Cortex of kidney (tissue), 1 donor: ENCODE measurements around the gene SIT1.

Source experiments
- DNase-seq: peaks from one replicate; lab custom pipeline; 2025; lab: John Stamatoyannopoulos, UW

Gene SIT1

GRCh38 chr9:35682520-35683315 lies 32.0 kb upstream of the SIT1 start:
- DNase-seq: no peak

GRCh38 chr9:35682051-35682450 lies 31.3 kb upstream of the SIT1 start:
- DNase-seq: no peak

GRCh38 chr9:35681341-35682002 lies 30.7 kb upstream of the SIT1 start:
- no peak for DNase-seq

- DNase-seq: no peak
Observed at GRCh38 chr9:35680331-35681105, 29.8 kb upstream of the SIT1 start.

GRCh38 chr9:35679766-35680330 lies 29.1 kb upstream of the SIT1 start:
- DNase-seq: no peak

- no peak for DNase-seq
Observed at GRCh38 chr9:35679091-35679490, 28.4 kb upstream of the SIT1 start.

GRCh38 chr9:35675732-35676392 lies 25.1 kb upstream of the SIT1 start:
- no peak for DNase-seq

- no peak for DNase-seq
Observed at GRCh38 chr9:35675204-35675603, 24.5 kb upstream of the SIT1 start.

- no peak for DNase-seq
Observed at GRCh38 chr9:35674025-35674361, 23.3 kb upstream of the SIT1 start.

- DNase-seq: no peak
Observed at GRCh38 chr9:35673132-35674024, 22.6 kb upstream of the SIT1 start, which contains the start of gene CA9. TSS of gene CA9 (plus strand) at chr9:35673928. CDS start at chr9:35673960, 32 bp downstream.

GRCh38 chr9:35669331-35670145 lies 18.8 kb upstream of the SIT1 start:
- no peak for DNase-seq

GRCh38 chr9:35667939-35668338 lies 17.2 kb upstream of the SIT1 start:
- DNase-seq: no peak

- no peak for DNase-seq
Observed at GRCh38 chr9:35666549-35666948, 15.8 kb upstream of the SIT1 start.

- DNase-seq: no peak
Observed at GRCh38 chr9:35666045-35666444, 15.3 kb upstream of the SIT1 start.

GRCh38 chr9:35665471-35665818 lies 14.7 kb upstream of the SIT1 start:
- no peak for DNase-seq

GRCh38 chr9:35664531-35665470 lies 14.1 kb upstream of the SIT1 start, which contains the start of gene ARHGEF39:
TSS of gene ARHGEF39 (minus strand) at chr9:35665195. CDS start at chr9:35665169, 26 bp downstream.
- DNase-seq: no peak

GRCh38 chr9:35662437-35662836 lies 11.7 kb upstream of the SIT1 start:
- DNase-seq: no peak

GRCh38 chr9:35661756-35662350 lies 11.1 kb upstream of the SIT1 start:
- no peak for DNase-seq
